Mesenchymal stem cell (in vitro differentiated cells and primary cell): ENCODE results near the gene SPATS2L.

Source experiments
- DNase-seq: peaks from one replicate; pipeline ENCODE4 v3.0.0-alpha.2; 2013
- H2AFZ ChIP-seq: one replicate; pipeline ENCODE4 v1.6.1; 2013; ENCODE audit warnings: low read depth, mild to moderate bottlenecking, control low read depth, inconsistent platforms, low read length, moderate library complexity
- H2AK5ac ChIP-seq: 2 replicates; pipeline ENCODE4 v1.6.1; 2013; ENCODE audit warnings: low read length, moderate library complexity, mild to moderate bottlenecking, inconsistent platforms; ENCODE audit not compliant: severe bottlenecking
- H2BK120ac ChIP-seq: one replicate; pipeline ENCODE4 v1.6.1; 2013; ENCODE audit warnings: low read depth, mild to moderate bottlenecking, inconsistent platforms, low read length, moderate library complexity
- H2BK12ac ChIP-seq, 2 experiments: one replicate each; pipeline ENCODE4 v1.6.1; 2013; ENCODE audit warnings: inconsistent platforms in 2 of 2, low read length in 2 of 2, mild to moderate bottlenecking in 2 of 2, moderate library complexity in 2 of 2, control low read depth in 1 of 2
- H2BK15ac ChIP-seq: one replicate; pipeline ENCODE4 v1.6.1; 2013; ENCODE audit warnings: mild to moderate bottlenecking, low read depth, inconsistent platforms; ENCODE audit not compliant: poor library complexity, severe bottlenecking
- H2BK5ac ChIP-seq: 2 replicates; pipeline ENCODE4 v1.6.1; 2013; ENCODE audit warnings: low read depth, mild to moderate bottlenecking, low read length, control low read depth, inconsistent platforms; ENCODE audit not compliant: poor library complexity, severe bottlenecking
- H3K14ac ChIP-seq, 2 experiments: one replicate each; pipeline ENCODE4 v1.6.1; 2013; ENCODE audit warnings: inconsistent platforms in 2 of 2, low read length in 2 of 2, control low read depth in 1 of 2, mild to moderate bottlenecking in 1 of 2, moderate library complexity in 1 of 2
- H3K18ac ChIP-seq, 2 experiments: one replicate each; pipeline ENCODE4 v1.6.1; 2013; ENCODE audit warnings: inconsistent platforms in 2 of 2, low read length in 2 of 2, control low read depth in 1 of 2, low read depth in 1 of 2, mild to moderate bottlenecking in 1 of 2
- H3K23ac ChIP-seq, 2 experiments: one replicate each; pipeline ENCODE4 v1.6.1; 2013; ENCODE audit warnings: inconsistent platforms in 2 of 2, low read length in 2 of 2, mild to moderate bottlenecking in 2 of 2, moderate library complexity in 2 of 2, control low read depth in 1 of 2
- H3K27ac ChIP-seq: 2 replicates; pipeline ENCODE4 v1.5.1; 2013; ENCODE audit warnings: mild to moderate bottlenecking, moderate library complexity, low read length, control low read depth, inconsistent platforms; ENCODE audit not compliant: poor library complexity, severe bottlenecking
- H3K27me3 ChIP-seq, 2 experiments: 2 replicates each; pipeline versions ENCODE4 v1.6.1 to v1.7.0; 2013; ENCODE audit warnings: low read length in 2 of 2, mild to moderate bottlenecking in 2 of 2, moderate library complexity in 2 of 2, control low read depth in 1 of 2, inconsistent platforms in 1 of 2; ENCODE audit not compliant: control insufficient read depth in 1 of 2, insufficient read depth in 1 of 2
- H3K36me3 ChIP-seq, 2 experiments: 2 replicates each; pipeline versions ENCODE4 v1.6.1 to v1.7.0; 2013; ENCODE audit warnings: low read length in 2 of 2, control low read depth in 1 of 2, inconsistent platforms in 1 of 2, low read depth in 1 of 2, mild to moderate bottlenecking in 1 of 2; ENCODE audit not compliant: insufficient read depth in 2 of 2, control insufficient read depth in 1 of 2
- H3K4ac ChIP-seq, 2 experiments: one replicate each; pipeline ENCODE4 v1.6.1; 2013; ENCODE audit warnings: inconsistent platforms in 2 of 2, low read length in 2 of 2, mild to moderate bottlenecking in 2 of 2, moderate library complexity in 2 of 2, control low read depth in 1 of 2, low read depth in 1 of 2
- H3K4me1 ChIP-seq: 2 replicates; pipeline ENCODE4 v1.6.1; 2013; ENCODE audit warnings: low read depth, low read length, control low read depth; ENCODE audit not compliant: control insufficient read depth, insufficient read depth
- H3K4me2 ChIP-seq: 2 replicates; pipeline ENCODE4 v1.6.1; 2013; ENCODE audit warnings: low read length, mild to moderate bottlenecking, inconsistent platforms; ENCODE audit not compliant: poor library complexity, severe bottlenecking
- H3K4me3 ChIP-seq, 2 experiments: 2 replicates each; pipeline versions ENCODE4 v1.5.1 to v1.7.0; 2013; ENCODE audit warnings: low read length in 2 of 2, mild to moderate bottlenecking in 2 of 2, control low read depth in 1 of 2, low read depth in 1 of 2; ENCODE audit not compliant: insufficient read depth in 1 of 2
- H3K79me1 ChIP-seq: replicated peaks from 2 replicates; pipeline ENCODE4 v1.6.1; 2013; ENCODE audit warnings: mild to moderate bottlenecking, control low read depth, low read length, inconsistent platforms; ENCODE audit not compliant: poor library complexity, severe bottlenecking
- H3K9ac ChIP-seq: 2 replicates; pipeline ENCODE4 v1.7.0; 2013; ENCODE audit warnings: mild to moderate bottlenecking, low read length, moderate library complexity
- H3K9me3 ChIP-seq: 2 replicates; pipeline ENCODE4 v1.7.0; 2013; ENCODE audit warnings: mild to moderate bottlenecking, low read length; ENCODE audit not compliant: control insufficient read depth
- H4K8ac ChIP-seq: one replicate; pipeline ENCODE4 v1.6.1; 2013; ENCODE audit warnings: inconsistent platforms, mild to moderate bottlenecking, low read length, moderate library complexity
- H4K91ac ChIP-seq: one replicate; pipeline ENCODE4 v1.6.1; 2013; ENCODE audit warnings: mild to moderate bottlenecking, low read length, inconsistent platforms
- WGBS: methylation state at CpG from one replicate; pipeline ENCODE4 v1.1.7; 2013; ENCODE audit warnings: mixed read lengths; 5-methylcytosine and 5-hydroxymethylcytosine counted together

Gene SPATS2L

DNA sequence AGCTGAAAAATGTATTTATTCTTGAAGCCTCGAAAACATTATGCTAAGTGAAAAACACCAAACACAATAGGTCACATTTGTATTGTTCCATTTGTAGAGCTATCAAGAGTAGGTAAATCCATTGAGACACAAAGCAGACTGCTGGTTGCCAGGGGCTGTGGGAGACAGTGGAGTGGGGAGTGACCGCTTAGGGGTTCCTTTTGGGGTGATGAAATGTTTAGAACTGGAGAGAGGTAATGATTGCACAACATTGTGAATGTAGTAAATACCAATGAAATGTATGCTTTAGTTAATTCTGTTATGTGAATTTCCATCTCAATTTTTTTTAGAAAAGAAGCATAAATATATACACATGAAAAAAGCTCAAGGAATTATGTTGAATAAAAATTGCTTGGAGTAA lies 187.6 kb downstream of the SPATS2L start:
- no peak overlapping the region for H3K27ac ChIP-seq
- no peak overlapping the region for H2BK12ac ChIP-seq
- H3K4me3 ChIP-seq, result no peak overlapping the region
- no peak overlapping the region for H2BK15ac ChIP-seq
- WGBS, result 90% methylated on average over 1 of the region's 2 CpGs
- H3K14ac ChIP-seq, result no peak overlapping the region
- no peak overlapping the region for H4K91ac ChIP-seq
- H3K23ac ChIP-seq, result no peak overlapping the region
- no peak overlapping the region for H3K9ac ChIP-seq
- no peak overlapping the region for H3K4me2 ChIP-seq
- H3K36me3 ChIP-seq, result peaks cover 14 to 86% of the 10 kb centered on the region in 2 experiments
- H2AK5ac ChIP-seq, result no peak overlapping the region
- no peak overlapping the region for H2BK5ac ChIP-seq
- no peaks in the 10 kb centered on the region for H3K79me1 ChIP-seq
- no peak overlapping the region for H2AFZ ChIP-seq
- H4K8ac ChIP-seq, result no peak overlapping the region
- H3K18ac ChIP-seq, result no peak overlapping the region
- no peaks in the 10 kb centered on the region for H3K27me3 ChIP-seq
- no peak for DNase-seq
- no peak overlapping the region for H3K4ac ChIP-seq
- H3K9me3 ChIP-seq, result no peaks in the 10 kb centered on the region
- H2BK120ac ChIP-seq, result no peak overlapping the region
- H3K4me1 ChIP-seq, result no peaks in the 10 kb centered on the region

DNA sequence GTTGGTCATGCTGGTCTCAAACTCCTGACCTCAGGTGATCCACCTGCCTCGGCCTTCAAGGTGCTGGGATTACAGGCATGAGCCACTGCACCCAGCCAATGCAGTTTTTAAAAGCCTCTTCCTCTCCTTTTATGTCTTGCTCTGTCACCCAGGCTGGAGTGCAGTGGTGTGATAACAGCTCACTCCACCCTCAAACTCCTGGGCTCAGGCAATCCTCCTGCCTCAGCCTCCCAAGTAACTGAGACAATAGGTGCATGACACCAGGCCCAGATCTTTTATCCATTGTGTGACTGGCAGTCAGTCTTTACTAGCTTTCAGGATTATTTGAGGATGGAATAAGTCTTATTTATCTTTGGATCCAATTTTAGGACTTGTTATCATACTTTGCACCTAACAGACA lies 190.2 kb downstream of the SPATS2L start:
- no peak for DNase-seq
- H3K4me1 ChIP-seq, result no peaks in the 10 kb centered on the region
- no peak overlapping the region for H3K27ac ChIP-seq

DNA sequence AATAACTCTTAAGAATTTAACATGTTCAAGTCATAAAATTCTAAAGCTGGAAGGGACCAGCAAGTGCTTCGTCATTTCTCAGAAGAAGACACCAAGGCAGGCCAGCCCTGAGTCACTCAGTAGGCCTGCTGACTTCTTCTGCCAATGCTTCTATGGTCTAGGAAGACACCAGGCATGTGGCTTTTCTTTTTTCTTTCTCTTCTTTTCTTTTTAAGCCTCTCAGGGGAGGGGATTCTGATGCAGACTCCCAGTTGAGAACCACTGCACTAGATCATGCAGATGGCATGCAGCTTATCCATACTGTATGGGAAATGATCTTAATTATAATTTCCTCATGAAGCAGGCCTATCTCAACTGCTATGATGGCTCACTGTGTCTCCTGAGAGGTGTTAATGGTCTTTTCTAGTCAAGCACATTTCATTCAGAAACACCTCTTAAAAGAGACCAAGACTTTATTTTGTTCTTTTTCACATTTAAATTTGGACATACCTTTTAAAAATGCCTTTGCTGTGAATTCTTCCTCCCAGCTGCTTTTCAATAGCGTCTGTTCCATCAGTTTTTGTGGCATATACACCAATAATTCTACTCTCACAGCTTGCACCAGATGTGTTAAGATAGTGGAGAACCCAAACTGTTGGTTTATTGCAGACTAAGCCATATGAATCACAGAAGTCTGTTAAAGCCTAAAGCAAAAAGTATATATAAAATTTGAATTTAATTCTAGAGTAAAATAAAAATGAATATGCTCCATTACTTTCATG lies 192.1 kb downstream of the SPATS2L start:
- Histone ChIP-seq H3K9me3 (no peaks in the 10 kb centered on the region), H3K18ac (no peak overlapping the region), H3K9ac (no peak overlapping the region), H3K4me2 (no peak overlapping the region), H3K27ac (no peak overlapping the region), H2AK5ac (no peak overlapping the region), H4K91ac (no peak overlapping the region), H2BK12ac (no peak overlapping the region), H3K79me1 (peaks cover 6% of the 10 kb centered on the region), H3K36me3 (peaks cover 2 to 53% of the 10 kb centered on the region in 2 experiments), H3K14ac (no peak overlapping the region), H2BK5ac (no peak overlapping the region), H2AFZ (no peak overlapping the region), H3K23ac (no peak overlapping the region), H3K4ac (no peak overlapping the region), H3K4me1 (no peaks in the 10 kb centered on the region), H2BK120ac (no peak overlapping the region), H3K4me3 (no peak overlapping the region), H4K8ac (no peak overlapping the region), H3K27me3 (no peaks in the 10 kb centered on the region), H2BK15ac (no peak overlapping the region)
- DNase-seq, result no peak
- 95% methylated on average over 2 of the region's 2 CpGs for WGBS

More for the DNA sequence above, 190.2 kb downstream of the SPATS2L start:
- Histone ChIP-seq H3K79me1 (no peaks in the 10 kb centered on the region), H2BK120ac (no peak overlapping the region), H3K9me3 (no peaks in the 10 kb centered on the region), H4K8ac (no peak overlapping the region), H3K9ac (no peak overlapping the region), H4K91ac (no peak overlapping the region), H3K4ac (no peak overlapping the region), H3K36me3 (peaks cover 4 to 60% of the 10 kb centered on the region in 2 experiments), H2BK12ac (no peak overlapping the region), H2AK5ac (no peak overlapping the region), H3K18ac (no peak overlapping the region), H3K23ac (no peak overlapping the region), H3K4me3 (no peak overlapping the region), H3K14ac (no peak overlapping the region), H2AFZ (no peak overlapping the region), H3K27me3 (no peaks in the 10 kb centered on the region), H2BK15ac (no peak overlapping the region), H2BK5ac (no peak overlapping the region), H3K4me2 (no peak overlapping the region)
- WGBS, result 100% methylated on average over 1 of the region's 1 CpG

DNA sequence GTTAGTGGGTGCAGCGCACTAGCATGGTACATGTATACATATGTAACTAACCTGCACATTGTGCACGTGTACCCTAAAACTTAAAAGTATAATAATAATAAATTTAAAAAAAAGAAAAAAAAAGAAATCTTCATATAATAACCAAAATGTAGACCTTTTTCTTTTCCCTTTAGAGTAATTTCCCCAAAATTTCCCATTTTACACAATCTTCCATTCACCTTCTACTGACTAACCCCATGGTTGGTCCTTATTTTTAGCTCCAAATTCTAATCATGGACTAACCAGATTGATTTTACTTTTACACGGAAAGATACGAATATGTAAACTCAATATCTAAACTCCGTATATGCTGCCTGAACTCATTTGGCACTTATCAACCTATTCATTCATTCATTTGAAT lies 195.7 kb downstream of the SPATS2L start:
- H3K18ac ChIP-seq, result no peak overlapping the region
- H3K9me3 ChIP-seq, result no peaks in the 10 kb centered on the region
- peaks cover 2 to 53% of the 10 kb centered on the region in 2 experiments for H3K36me3 ChIP-seq
- no peak overlapping the region for H2BK15ac ChIP-seq
- H2AFZ ChIP-seq, result no peak overlapping the region
- no peak overlapping the region for H3K4me2 ChIP-seq
- H3K4me1 ChIP-seq, result no peaks in the 10 kb centered on the region
- no peak overlapping the region for H3K4ac ChIP-seq
- 98% methylated on average over 3 of the region's 5 CpGs for WGBS
- no peaks in the 10 kb centered on the region for H3K27me3 ChIP-seq
- no peak overlapping the region for H4K91ac ChIP-seq
- H2BK12ac ChIP-seq, result no peak overlapping the region
- peaks cover 12% of the 10 kb centered on the region for H3K79me1 ChIP-seq
- H2BK120ac ChIP-seq, result no peak overlapping the region
- H3K4me3 ChIP-seq, result no peak overlapping the region
- no peak overlapping the region for H3K14ac ChIP-seq
- H3K23ac ChIP-seq, result no peak overlapping the region
- no peak overlapping the region for H3K27ac ChIP-seq
- no peak overlapping the region for H4K8ac ChIP-seq
- no peak overlapping the region for H2BK5ac ChIP-seq
- H3K9ac ChIP-seq, result no peak overlapping the region
- no peak overlapping the region for H2AK5ac ChIP-seq
- DNase-seq, result no peak
